ENCODE data around the gene TMEM219.

The TMEM219 gene

GRCh38 chr16:29983420-29984136 lies 21.7 kb downstream of the TMEM219 start:
- no peak for TF ChIP-seq CTCF (IDR thresholded peaks at IDR 0.05; ENCODE audit: low read depth, low read length)
- no peak for DNase-seq (ENCODE audit: extremely low read depth, low read depth)

GRCh38 chr16:29984137-29984763 lies 22.4 kb downstream of the TMEM219 start:
- TF ChIP-seq CTCF (IDR thresholded peaks at IDR 0.05; ENCODE audit: low read depth, low read length), result no peak
- no peak for DNase-seq (ENCODE audit: extremely low read depth, low read depth)

- no peak for DNase-seq (ENCODE audit: extremely low read depth, low read depth)
- no peak for TF ChIP-seq CTCF (IDR thresholded peaks at IDR 0.05; ENCODE audit: low read depth, low read length)
These were observed 22.9 kb downstream of the TMEM219 start for GRCh38 chr16:29984764-29985147.

GRCh38 chr16:29985271-29985811 lies 23.5 kb downstream of the TMEM219 start:
- TF ChIP-seq CTCF (IDR thresholded peaks at IDR 0.05; ENCODE audit: low read depth, low read length), result no peak
- DNase-seq (ENCODE audit: extremely low read depth, low read depth), result no peak

GRCh38 chr16:29986231-29986630 lies 24.4 kb downstream of the TMEM219 start:
- no peak for DNase-seq (ENCODE audit: extremely low read depth, low read depth)
- TF ChIP-seq CTCF (IDR thresholded peaks at IDR 0.05; ENCODE audit: low read depth, low read length), result no peak

GRCh38 chr16:29986931-29987330 lies 25.1 kb downstream of the TMEM219 start:
- no peak for TF ChIP-seq CTCF (IDR thresholded peaks at IDR 0.05; ENCODE audit: low read depth, low read length)
- no peak for DNase-seq (ENCODE audit: extremely low read depth, low read depth)

GRCh38 chr16:29987371-29988085 lies 25.6 kb downstream of the TMEM219 start:
- TF ChIP-seq CTCF (IDR thresholded peaks at IDR 0.05; ENCODE audit: low read depth, low read length), result no peak

More at GRCh38 chr16:29987371-29988085, 25.6 kb downstream of the TMEM219 start:
- DNase-seq (ENCODE audit: extremely low read depth, low read depth), result no peak

All from AG09319 (cell line).